ENCODE measurements around the gene AGPAT1.

DNA sequence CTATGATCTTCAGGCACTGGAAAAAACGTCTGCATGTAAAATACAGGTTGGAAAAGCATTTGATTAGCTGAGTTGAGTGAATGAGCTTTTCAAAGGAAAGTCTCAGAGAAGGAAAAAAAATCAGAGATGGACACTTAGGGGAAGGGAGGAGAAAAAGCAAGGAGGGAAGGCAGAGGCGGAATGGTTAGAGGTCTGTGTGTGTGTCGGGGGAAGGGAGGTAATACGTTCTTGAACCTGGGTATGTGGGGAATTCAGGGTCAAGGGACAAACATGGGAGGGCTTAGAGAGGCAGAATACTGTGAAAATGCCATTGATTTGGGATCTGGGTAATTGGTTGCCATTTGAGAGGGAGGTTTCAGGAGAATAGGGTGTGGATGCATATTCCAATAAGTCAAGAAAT lies 29.2 kb downstream of the AGPAT1 start:
- TF ChIP-seq, protein P1, sequence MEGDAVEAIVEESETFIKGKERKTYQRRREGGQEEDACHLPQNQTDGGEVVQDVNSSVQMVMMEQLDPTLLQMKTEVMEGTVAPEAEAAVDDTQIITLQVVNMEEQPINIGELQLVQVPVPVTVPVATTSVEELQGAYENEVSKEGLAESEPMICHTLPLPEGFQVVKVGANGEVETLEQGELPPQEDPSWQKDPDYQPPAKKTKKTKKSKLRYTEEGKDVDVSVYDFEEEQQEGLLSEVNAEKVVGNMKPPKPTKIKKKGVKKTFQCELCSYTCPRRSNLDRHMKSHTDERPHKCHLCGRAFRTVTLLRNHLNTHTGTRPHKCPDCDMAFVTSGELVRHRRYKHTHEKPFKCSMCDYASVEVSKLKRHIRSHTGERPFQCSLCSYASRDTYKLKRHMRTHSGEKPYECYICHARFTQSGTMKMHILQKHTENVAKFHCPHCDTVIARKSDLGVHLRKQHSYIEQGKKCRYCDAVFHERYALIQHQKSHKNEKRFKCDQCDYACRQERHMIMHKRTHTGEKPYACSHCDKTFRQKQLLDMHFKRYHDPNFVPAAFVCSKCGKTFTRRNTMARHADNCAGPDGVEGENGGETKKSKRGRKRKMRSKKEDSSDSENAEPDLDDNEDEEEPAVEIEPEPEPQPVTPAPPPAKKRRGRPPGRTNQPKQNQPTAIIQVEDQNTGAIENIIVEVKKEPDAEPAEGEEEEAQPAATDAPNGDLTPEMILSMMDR (IDR thresholded peaks at IDR 0.05) = no peak
- TF ChIP-seq POLR2A (IDR thresholded peaks at IDR 0.05) = no peak

Measured in esophagus squamous epithelium (tissue), 4 donors.